IMR-90 (cell line): ENCODE measurements around the gene ETV3L. TPM values are rescaled to one million over a fixed set of nuclear protein-coding genes. Genes with fewer than 3 reads are reported as not detected.

Source experiments
- ATAC-seq: fragments of 200-7000 bp; cut with Tn5 transposase; 2 replicates; pipeline ENCODE4 v1.9.1; 2020; ENCODE audit warnings: low read depth, mild to moderate bottlenecking, moderate library complexity
- BruUV-seq: library from RNA; stranded (reverse); fragments of 400-500 nt; replicated peaks from 2 replicates; lab custom pipeline; 2021; lab: Mats Ljungman, UMichigan
- CTCF ChIA-PET: fragments of 300-600 bp; formaldehyde crosslinking; extraction: SDS; loops from one replicate; lab custom pipeline; 2021; ENCODE audit warnings: antibody characterized with exemption; lab: Yijun Ruan, JAX
- POLR2A ChIA-PET: fragments of 300-600 bp; sonication (Branson Sonifier 250); formaldehyde crosslinking; loops from one replicate; lab custom pipeline; 2022; ENCODE audit warnings: antibody characterized with exemption; ENCODE audit not compliant: unreplicated experiment; lab: Charles Lee
- DNase-seq: peaks from one replicate; pipeline ENCODE4 v3.0.0; 2013
- H2AFZ ChIP-seq: replicated peaks from 2 replicates; pipeline ENCODE3; 2013; ENCODE audit warnings: low read length, mild to moderate bottlenecking; ENCODE audit not compliant: poor library complexity
- H2AK5ac ChIP-seq: 2 replicates; pipeline ENCODE4 v1.6.1; 2013; ENCODE audit warnings: low read depth, low read length, inconsistent platforms
- H2AK9ac ChIP-seq: replicated peaks from 2 replicates; pipeline ENCODE3; 2013; ENCODE audit warnings: mild to moderate bottlenecking, low read depth, low read length, moderate library complexity; ENCODE audit not compliant: poor library complexity
- H2BK120ac ChIP-seq: 2 replicates; pipeline ENCODE4 v1.6.1; 2013; ENCODE audit warnings: low read depth, low read length, inconsistent platforms
- H2BK15ac ChIP-seq: 3 replicates; pipeline ENCODE4 v1.6.1; 2013; ENCODE audit warnings: low read depth, low read length, inconsistent platforms
- H2BK20ac ChIP-seq: 2 replicates; pipeline ENCODE4 v1.6.1; 2013; ENCODE audit warnings: low read depth, mild to moderate bottlenecking, inconsistent platforms, low read length, moderate library complexity
- H2BK5ac ChIP-seq: 2 replicates; pipeline ENCODE4 v1.6.1; 2013; ENCODE audit warnings: mild to moderate bottlenecking, low read depth, low read length, inconsistent platforms; ENCODE audit not compliant: poor library complexity, severe bottlenecking
- H3K14ac ChIP-seq: replicated peaks from 2 replicates; pipeline ENCODE4 v1.6.1; 2013; ENCODE audit warnings: low read depth, low read length, inconsistent platforms
- H3K18ac ChIP-seq: 2 replicates; pipeline ENCODE4 v1.6.1; 2013; ENCODE audit warnings: low read depth, low read length, control low read depth
- H3K23ac ChIP-seq: 2 replicates; pipeline ENCODE4 v1.6.1; 2013; ENCODE audit warnings: low read depth, low read length, inconsistent platforms
- H3K27ac ChIP-seq: 2 replicates; pipeline ENCODE4 v1.5.1; 2013; ENCODE audit warnings: mild to moderate bottlenecking, control low read depth, low read length; ENCODE audit not compliant: insufficient read depth
- H3K27me3 ChIP-seq: 2 replicates; pipeline ENCODE4 v1.6.1; 2013; ENCODE audit warnings: low read length; ENCODE audit not compliant: control insufficient read depth, insufficient read depth
- H3K36me3 ChIP-seq: 2 replicates; pipeline ENCODE4 v1.6.1; 2013; ENCODE audit warnings: low read length, mixed read lengths; ENCODE audit not compliant: control insufficient read depth, insufficient read depth
- H3K4ac ChIP-seq: 2 replicates; pipeline ENCODE4 v1.6.1; 2013; ENCODE audit warnings: low read depth, low read length, inconsistent platforms
- H3K4me1 ChIP-seq: 2 replicates; pipeline ENCODE4 v1.6.1; 2013; ENCODE audit warnings: low read length, mixed read lengths; ENCODE audit not compliant: control insufficient read depth, insufficient read depth
- H3K4me2 ChIP-seq: 2 replicates; pipeline ENCODE4 v1.6.1; 2013; ENCODE audit warnings: low read depth, mild to moderate bottlenecking, control low read depth, low read length, moderate library complexity
- H3K4me3 ChIP-seq: 2 replicates; pipeline ENCODE4 v1.5.1; 2013; ENCODE audit warnings: low read depth, mild to moderate bottlenecking, control low read depth, low read length, moderate library complexity; ENCODE audit not compliant: insufficient read depth
- H3K56ac ChIP-seq: 2 replicates; pipeline ENCODE4 v1.6.1; 2013; ENCODE audit warnings: low read length, inconsistent platforms; ENCODE audit not compliant: insufficient read depth; ENCODE audit errors: extremely low read depth
- H3K79me1 ChIP-seq, 2 experiments: 2 replicates each; pipeline ENCODE4 v1.6.1; 2013; ENCODE audit warnings: low read length in 2 of 2, inconsistent platforms in 1 of 2, low read depth in 1 of 2
- H3K9ac ChIP-seq: 2 replicates; pipeline ENCODE4 v1.6.1; 2013; ENCODE audit warnings: low read depth, low read length, control low read depth
- H3K9me1 ChIP-seq: 2 replicates; pipeline ENCODE4 v1.6.1; 2013; ENCODE audit warnings: low read length, inconsistent platforms; ENCODE audit not compliant: insufficient read depth
- H3K9me3 ChIP-seq: 2 replicates; pipeline ENCODE4 v1.6.1; 2013; ENCODE audit warnings: low read length; ENCODE audit not compliant: control insufficient read depth, insufficient read depth
- H4K20me1 ChIP-seq: 2 replicates; pipeline ENCODE4 v1.6.1; 2013; ENCODE audit warnings: low read length, inconsistent platforms; ENCODE audit not compliant: insufficient read depth
- H4K5ac ChIP-seq: 2 replicates; pipeline ENCODE4 v1.6.1; 2013; ENCODE audit warnings: mild to moderate bottlenecking, low read depth, low read length, control low read depth
- H4K8ac ChIP-seq, 2 experiments: 2 replicates each; pipeline ENCODE4 v1.6.1; 2013; ENCODE audit warnings: low read depth in 2 of 2, low read length in 2 of 2, control low read depth in 1 of 2, inconsistent platforms in 1 of 2
- H4K91ac ChIP-seq: 2 replicates; pipeline ENCODE4 v1.6.1; 2013; ENCODE audit warnings: low read depth, low read length, inconsistent platforms; ENCODE audit not compliant: insufficient read depth
- BHLHE40 ChIP-seq: fragments of 150-350 bp; IDR thresholded peaks from 2 replicates; pipeline ENCODE4 v1.6.1; 2016; ENCODE audit warnings: mild to moderate bottlenecking, low read depth, low read length
- CEBPB ChIP-seq: IDR thresholded peaks from 2 replicates; pipeline ENCODE4 v1.6.1; 2012; ENCODE audit warnings: low read depth, low read length, improper control_type of control experiment
- CHD1 ChIP-seq: IDR thresholded peaks from 2 replicates; pipeline ENCODE4 v1.6.1; 2012; ENCODE audit warnings: low read depth, low read length, improper control_type of control experiment
- FOS ChIP-seq: fragments of 150-350 bp; IDR thresholded peaks from 2 replicates; pipeline ENCODE4 v1.6.1; 2016; ENCODE audit warnings: low read depth, low read length
- MAFK ChIP-seq: IDR thresholded peaks from 2 replicates; pipeline ENCODE4 v1.6.1; 2012; ENCODE audit warnings: low read depth, low read length, improper control_type of control experiment
- MAZ ChIP-seq: IDR thresholded peaks from 2 replicates; pipeline ENCODE4 v1.6.1; 2012; ENCODE audit warnings: low read depth, mild to moderate bottlenecking, low read length, improper control_type of control experiment, moderate library complexity, borderline replicate concordance
- MXI1 ChIP-seq: IDR thresholded peaks from 2 replicates; pipeline ENCODE4 v1.6.1; 2012; ENCODE audit warnings: low read depth, mild to moderate bottlenecking, low read length, moderate library complexity, borderline replicate concordance
- NFE2L2 ChIP-seq: fragments of 150-350 bp; IDR thresholded peaks from 2 replicates; pipeline ENCODE4 v1.6.1; 2016; ENCODE audit warnings: low read depth, mild to moderate bottlenecking, low read length
- POLR2A ChIP-seq: IDR thresholded peaks from 2 replicates; pipeline ENCODE4 v1.6.1; 2012; ENCODE audit warnings: mild to moderate bottlenecking, low read depth, low read length
- RAD21 ChIP-seq: IDR thresholded peaks from 2 replicates; pipeline ENCODE4 v1.6.1; 2012; ENCODE audit warnings: low read length, improper control_type of control experiment
- RCOR1 ChIP-seq: IDR thresholded peaks from 2 replicates; pipeline ENCODE4 v1.6.1; 2012; ENCODE audit warnings: mild to moderate bottlenecking, low read length, improper control_type of control experiment; ENCODE audit not compliant: insufficient replicate concordance
- SMC3 ChIP-seq: fragments of 150-350 bp; IDR thresholded peaks from 2 replicates; pipeline ENCODE4 v1.6.1; 2016; ENCODE audit warnings: low read depth, mild to moderate bottlenecking, antibody characterized with exemption, low read length, moderate library complexity
- WGBS, 2 experiments: methylation state at CpG; one replicate each; pipeline versions ENCODE4 v1.1.5 to v1.1.7; 2013; ENCODE audit warnings: missing lambda C conversion rate in 2 of 2; ENCODE audit not compliant: insufficient read length in 1 of 2; ENCODE audit errors: extremely low coverage in 2 of 2; 5-methylcytosine and 5-hydroxymethylcytosine counted together
- dilution Hi-C: fragments of 300-500 bp; cut with HindIII; formaldehyde crosslinking; loops from one replicate; pipeline ENCODE4 v1.14.3; 2018; ENCODE audit warnings: low sequenced_read_pairs; ENCODE audit not compliant: unreplicated experiment
- in situ Hi-C: fragments of 300-500 bp; cut with MboI; formaldehyde crosslinking; loops from 3 replicates; pipeline ENCODE4 v1.14.3; 2019; ENCODE audit warnings: low sequenced_read_pairs, inconsistent platforms, mixed read lengths
- intact Hi-C: fragments of 100-400 bp; cut with micrococcal nuclease; formaldehyde crosslinking; loops from 2 replicates; pipeline ENCODE4 v1.10.0; 2022
- polyA plus RNA-seq, 3 experiments: library from polyadenylated mRNA; depleted of rRNA; stranded (reverse); fragments of >200 nt; gene quantifications; 2 replicates each; pipeline ENCODE4 v1.2.3, GENCODE V29; 2012; ENCODE audit warnings: low replicate concordance in 1 of 3
- total RNA-seq: library from RNA; depleted of rRNA; stranded (reverse); fragments of >200 nt; gene quantifications from 2 replicates; pipeline ENCODE4 v1.2.3, GENCODE V29; 2012
- TF ChIP-seq, protein P1 (sequence below): fragments of 150-350 bp; IDR thresholded peaks from 2 replicates; pipeline ENCODE4 v1.6.1; 2016; ENCODE audit warnings: low read depth, mild to moderate bottlenecking, low read length, moderate library complexity, borderline replicate concordance
- TF ChIP-seq, protein P2 (sequence below): fragments of 150-350 bp; IDR thresholded peaks from 2 replicates; pipeline ENCODE4 v1.6.1; 2017; ENCODE audit warnings: mild to moderate bottlenecking, antibody characterized with exemption, low read length, low read depth

Gene ETV3L
- total and polyA plus RNA-seq, 2 of the 4 experiments (the other 2 are of a cell fraction) = not detected

DNA sequence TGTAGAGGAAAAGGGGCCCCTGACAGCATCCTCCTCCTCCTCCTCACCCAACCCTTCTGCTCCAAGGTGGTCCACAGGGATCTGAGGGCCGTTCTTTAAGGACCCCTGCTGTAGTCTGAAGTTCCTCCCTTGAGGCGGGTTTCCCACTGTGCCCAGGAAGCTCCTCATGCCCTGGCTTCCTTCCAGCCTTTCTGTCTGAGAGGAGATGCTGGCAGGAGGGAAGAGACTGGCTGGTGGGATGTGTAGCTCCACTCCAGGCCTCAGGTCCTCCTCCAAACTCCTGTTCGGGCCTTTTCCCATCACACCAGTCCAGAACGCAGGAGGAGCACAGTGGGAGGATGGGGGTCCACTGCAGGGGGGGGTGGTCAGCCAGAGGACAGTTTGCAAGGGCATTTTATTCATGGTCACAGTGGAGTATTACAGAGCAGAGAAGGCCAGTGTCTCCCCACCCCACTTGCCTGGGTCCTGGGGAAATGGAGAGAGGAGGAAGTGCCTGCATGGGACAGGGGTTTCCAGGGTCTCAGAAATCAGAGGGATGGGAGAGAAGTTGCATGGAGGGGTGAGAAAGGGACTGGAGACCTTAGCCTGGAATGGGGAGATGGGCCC lies 7.8 kb downstream of the ETV3L start:
- H3K9me3 ChIP-seq = no peaks in the 10 kb centered on the region
- TF ChIP-seq, protein P1, sequence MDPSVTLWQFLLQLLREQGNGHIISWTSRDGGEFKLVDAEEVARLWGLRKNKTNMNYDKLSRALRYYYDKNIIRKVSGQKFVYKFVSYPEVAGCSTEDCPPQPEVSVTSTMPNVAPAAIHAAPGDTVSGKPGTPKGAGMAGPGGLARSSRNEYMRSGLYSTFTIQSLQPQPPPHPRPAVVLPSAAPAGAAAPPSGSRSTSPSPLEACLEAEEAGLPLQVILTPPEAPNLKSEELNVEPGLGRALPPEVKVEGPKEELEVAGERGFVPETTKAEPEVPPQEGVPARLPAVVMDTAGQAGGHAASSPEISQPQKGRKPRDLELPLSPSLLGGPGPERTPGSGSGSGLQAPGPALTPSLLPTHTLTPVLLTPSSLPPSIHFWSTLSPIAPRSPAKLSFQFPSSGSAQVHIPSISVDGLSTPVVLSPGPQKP = no peak
- no peak for TF ChIP-seq RAD21
- TF ChIP-seq POLR2A = no peak
- TF ChIP-seq MAFK = no peak
- TF ChIP-seq RCOR1 = no peak
- TF ChIP-seq NFE2L2 = no peak
- TF ChIP-seq CHD1 = no peak
- TF ChIP-seq, protein P2, sequence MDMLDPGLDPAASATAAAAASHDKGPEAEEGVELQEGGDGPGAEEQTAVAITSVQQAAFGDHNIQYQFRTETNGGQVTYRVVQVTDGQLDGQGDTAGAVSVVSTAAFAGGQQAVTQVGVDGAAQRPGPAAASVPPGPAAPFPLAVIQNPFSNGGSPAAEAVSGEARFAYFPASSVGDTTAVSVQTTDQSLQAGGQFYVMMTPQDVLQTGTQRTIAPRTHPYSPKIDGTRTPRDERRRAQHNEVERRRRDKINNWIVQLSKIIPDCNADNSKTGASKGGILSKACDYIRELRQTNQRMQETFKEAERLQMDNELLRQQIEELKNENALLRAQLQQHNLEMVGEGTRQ = no peak
- TF ChIP-seq SMC3 = no peak
- TF ChIP-seq MAZ = no peak
- no peak for TF ChIP-seq CEBPB
- no peak for TF ChIP-seq FOS
- TF ChIP-seq BHLHE40 = no peak
- TF ChIP-seq MXI1 = no peak
- no TSS peak for BruUV-seq
- POLR2A ChIA-PET = no interaction called here
- no peak overlapping the region for H2BK15ac ChIP-seq
- H3K9ac ChIP-seq = no peak overlapping the region
- no peak overlapping the region for H4K5ac ChIP-seq
- intact Hi-C loops = loop anchor here (2.0 to 10.0 kb wide), 3 partner anchors 46 to 397 kb away; partner anchors contain the start of gene ETV3
- H3K56ac ChIP-seq = no peak overlapping the region
- no peaks in the 10 kb centered on the region for H3K79me1 ChIP-seq
- no peak overlapping the region for H2AK5ac ChIP-seq
- H3K9me1 ChIP-seq = 0 out of 2 replicates have a peak, but pooled peaks cover 3% of the 10 kb centered on the region
- H2BK5ac ChIP-seq = no peak overlapping the region
- no peak overlapping the region for H2AFZ ChIP-seq
- H3K4me2 ChIP-seq = no peak overlapping the region
- H2AK9ac ChIP-seq = no peak overlapping the region
- 0 out of 2 replicates have a peak, but pooled peaks cover 3% of the 10 kb centered on the region for H3K27me3 ChIP-seq
- H3K4me3 ChIP-seq = no peak overlapping the region
- in situ Hi-C loops = loop anchor here (5.0 kb wide), 1 partner anchor 61 kb away; no protein-coding TSS in a partner anchor
- H2BK120ac ChIP-seq = no peak overlapping the region
- no peak overlapping the region for H3K14ac ChIP-seq
- H3K18ac ChIP-seq = no peak overlapping the region
- no peak overlapping the region for H4K8ac ChIP-seq
- no peak overlapping the region for H3K27ac ChIP-seq
- ATAC-seq (no peak), DNase-seq (no peak)
- H4K91ac ChIP-seq = no peak overlapping the region
- CTCF ChIA-PET = no interaction called here
- H3K36me3 ChIP-seq = no peaks in the 10 kb centered on the region
- no peaks in the 10 kb centered on the region for H4K20me1 ChIP-seq
- H3K23ac ChIP-seq = no peak overlapping the region
- H2BK20ac ChIP-seq = no peak overlapping the region
- no peaks in the 10 kb centered on the region; the same call in 1 of the 2 replicates for H3K4me1 ChIP-seq
- WGBS, 2 experiments = no CpG with 5 or more reads among the region's 4 CpGs
- dilution Hi-C loops = no loop called here
- H3K4ac ChIP-seq = no peak overlapping the region
